ENCODE results near the gene KSR2. TPM values are rescaled to one million over a fixed set of nuclear protein-coding genes. Genes with fewer than 3 reads are reported as not detected.

Gene KSR2
- total and polyA plus RNA-seq, 2 experiments from 2014 or later = under 0.01 to 0.02 TPM

GRCh38 chr12:117576053-117576452 lies 392.7 kb downstream of the KSR2 start:
- Histone ChIP-seq H3K9me3 (ENCODE audit: low read depth) (no peaks in the 10 kb centered on the region), H3K27ac (no peak overlapping the region), H3K4me3 (no peak overlapping the region), H3K27me3 (no peaks in the 10 kb centered on the region), H3K36me3 (no peaks in the 10 kb centered on the region), H3K4me1 (ENCODE audit: low read depth) (no peaks in the 10 kb centered on the region)
- no peak for TF ChIP-seq CTCF (IDR thresholded peaks at IDR 0.05; ENCODE audit: low read depth, low read length)
- no peak for DNase-seq (ENCODE audit: low read depth in 1 of 2, low spot score in 1 of 2)

DNA sequence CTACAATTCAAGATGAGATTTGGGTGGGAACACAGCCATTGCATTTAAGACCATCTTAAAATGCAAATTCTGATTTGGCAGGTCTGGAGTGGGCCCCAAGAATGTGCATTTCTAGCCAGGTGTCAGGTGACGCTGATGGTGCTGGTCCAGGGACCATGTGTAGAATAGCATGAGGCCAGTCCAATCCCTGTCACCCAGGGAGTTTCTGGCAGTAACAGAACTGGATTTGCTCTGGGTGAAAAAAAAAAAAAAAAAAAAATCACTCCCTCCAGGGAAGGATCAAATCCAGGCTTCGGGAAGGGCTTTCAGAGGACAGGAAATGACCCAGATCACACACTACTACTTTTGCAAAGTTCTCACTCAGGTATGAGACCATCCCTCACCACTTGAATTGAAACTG lies 394.1 kb downstream of the KSR2 start:
- Histone ChIP-seq H3K9me3 (ENCODE audit: low read depth) (no peaks in the 10 kb centered on the region), H3K4me3 (no peak overlapping the region), H3K27me3 (no peaks in the 10 kb centered on the region), H3K27ac (no peak overlapping the region), H3K4me1 (ENCODE audit: low read depth) (no peaks in the 10 kb centered on the region), H3K36me3 (no peaks in the 10 kb centered on the region)
- DNase-seq (ENCODE audit: low read depth in 1 of 2, low spot score in 1 of 2) = no peak
- TF ChIP-seq CTCF (IDR thresholded peaks at IDR 0.05; ENCODE audit: low read depth, low read length) = no peak

GRCh38 chr12:117572755-117573154 lies 396.0 kb downstream of the KSR2 start:
- H3K36me3 ChIP-seq = no peaks in the 10 kb centered on the region
- H3K4me3 ChIP-seq = no peak overlapping the region
- no peak for TF ChIP-seq CTCF (IDR thresholded peaks at IDR 0.05; ENCODE audit: low read depth, low read length)
- no peak overlapping the region for H3K27ac ChIP-seq
- H3K4me1 ChIP-seq (ENCODE audit: low read depth) = no peaks in the 10 kb centered on the region
- no peaks in the 10 kb centered on the region for H3K9me3 ChIP-seq (ENCODE audit: low read depth)
- no peaks in the 10 kb centered on the region for H3K27me3 ChIP-seq
- no peak for DNase-seq (ENCODE audit: low read depth in 1 of 2, low spot score in 1 of 2)

- H3K9me3 ChIP-seq (ENCODE audit: low read depth) = no peaks in the 10 kb centered on the region
- no peaks in the 10 kb centered on the region for H3K27me3 ChIP-seq
- H3K4me1 ChIP-seq (ENCODE audit: low read depth) = no peaks in the 10 kb centered on the region
- H3K36me3 ChIP-seq = no peaks in the 10 kb centered on the region
- no peak overlapping the region for H3K4me3 ChIP-seq
- TF ChIP-seq CTCF (IDR thresholded peaks at IDR 0.05; ENCODE audit: low read depth, low read length) = no peak
- DNase-seq (ENCODE audit: low read depth in 1 of 2, low spot score in 1 of 2) = no peak
- no peak overlapping the region for H3K27ac ChIP-seq
Measured at GRCh38 chr12:117571321-117571720, 397.5 kb downstream of the KSR2 start.

GRCh38 chr12:117570608-117571007 lies 398.2 kb downstream of the KSR2 start:
- H3K9me3 ChIP-seq (ENCODE audit: low read depth) = no peaks in the 10 kb centered on the region
- H3K27me3 ChIP-seq = no peaks in the 10 kb centered on the region
- no peaks in the 10 kb centered on the region for H3K36me3 ChIP-seq
- no peak for TF ChIP-seq CTCF (IDR thresholded peaks at IDR 0.05; ENCODE audit: low read depth, low read length)
- H3K4me1 ChIP-seq (ENCODE audit: low read depth) = no peaks in the 10 kb centered on the region
- H3K4me3 ChIP-seq = no peak overlapping the region
- no peak for DNase-seq (ENCODE audit: low read depth in 1 of 2, low spot score in 1 of 2)
- H3K27ac ChIP-seq = no peak overlapping the region
